ENCODE results near the gene PKN1.
A peak's percentile ranks its signal among the peaks of the same experiment; 100 is the strongest.

Gene PKN1

DNA sequence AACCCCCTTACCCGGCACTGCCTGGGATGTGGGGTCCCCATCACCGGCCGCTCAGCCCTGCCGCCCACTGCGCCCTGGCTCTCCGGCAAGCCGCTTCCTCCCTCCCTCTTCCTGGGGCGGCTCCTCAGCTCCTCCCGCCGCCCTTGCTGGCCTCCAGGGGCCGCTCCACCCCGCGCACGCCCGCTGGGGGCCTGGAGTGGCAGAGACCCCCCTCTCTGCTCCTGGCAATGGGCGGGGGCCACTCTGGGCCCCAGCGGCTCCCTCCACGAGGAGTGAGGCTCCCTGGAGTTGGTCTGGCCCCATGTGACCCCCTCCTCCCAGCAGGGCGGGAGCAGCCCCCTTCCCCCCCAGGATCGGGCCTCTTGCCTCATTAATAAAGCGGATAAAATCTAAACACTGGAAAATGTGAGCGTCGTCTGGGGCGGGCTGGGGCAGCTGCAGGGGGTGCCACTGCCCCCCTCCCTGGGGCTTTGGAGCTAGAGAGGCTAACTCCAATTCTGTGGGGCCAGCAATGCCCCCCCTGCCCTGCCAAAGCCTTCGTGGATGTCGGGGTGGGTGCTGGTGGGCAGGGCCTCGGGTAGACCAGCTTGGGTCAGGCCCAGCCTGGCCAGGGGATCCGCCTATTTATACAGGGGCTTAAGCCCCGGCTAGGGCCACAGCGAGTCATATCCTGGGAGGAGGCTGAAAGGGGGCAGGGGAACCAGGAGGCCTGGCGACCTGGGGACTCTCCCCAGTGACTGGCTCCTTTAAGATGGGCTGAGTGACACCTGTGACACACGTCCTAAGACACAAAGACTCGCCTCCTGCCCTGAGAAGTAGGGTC, 42.4 kb downstream of the PKN1 start, which contains the start of gene PTGER1:
Gene PTGER1 (minus strand): TSS at position 104 of the 823 bp plus-strand sequence. CDS start 1,034 bp downstream, outside the sequence.
- peak within 1 kb of the TSS; percentile 24 for H3K4me3 ChIP-seq (ENCODE audit: low read length)
- DNase-seq (ENCODE audit: low read depth): no peak
- TF ChIP-seq, protein P1, sequence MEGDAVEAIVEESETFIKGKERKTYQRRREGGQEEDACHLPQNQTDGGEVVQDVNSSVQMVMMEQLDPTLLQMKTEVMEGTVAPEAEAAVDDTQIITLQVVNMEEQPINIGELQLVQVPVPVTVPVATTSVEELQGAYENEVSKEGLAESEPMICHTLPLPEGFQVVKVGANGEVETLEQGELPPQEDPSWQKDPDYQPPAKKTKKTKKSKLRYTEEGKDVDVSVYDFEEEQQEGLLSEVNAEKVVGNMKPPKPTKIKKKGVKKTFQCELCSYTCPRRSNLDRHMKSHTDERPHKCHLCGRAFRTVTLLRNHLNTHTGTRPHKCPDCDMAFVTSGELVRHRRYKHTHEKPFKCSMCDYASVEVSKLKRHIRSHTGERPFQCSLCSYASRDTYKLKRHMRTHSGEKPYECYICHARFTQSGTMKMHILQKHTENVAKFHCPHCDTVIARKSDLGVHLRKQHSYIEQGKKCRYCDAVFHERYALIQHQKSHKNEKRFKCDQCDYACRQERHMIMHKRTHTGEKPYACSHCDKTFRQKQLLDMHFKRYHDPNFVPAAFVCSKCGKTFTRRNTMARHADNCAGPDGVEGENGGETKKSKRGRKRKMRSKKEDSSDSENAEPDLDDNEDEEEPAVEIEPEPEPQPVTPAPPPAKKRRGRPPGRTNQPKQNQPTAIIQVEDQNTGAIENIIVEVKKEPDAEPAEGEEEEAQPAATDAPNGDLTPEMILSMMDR (conservative IDR thresholded peaks at IDR 0.05; ENCODE audit: low read depth, low read length): peak; percentile 56

DNA sequence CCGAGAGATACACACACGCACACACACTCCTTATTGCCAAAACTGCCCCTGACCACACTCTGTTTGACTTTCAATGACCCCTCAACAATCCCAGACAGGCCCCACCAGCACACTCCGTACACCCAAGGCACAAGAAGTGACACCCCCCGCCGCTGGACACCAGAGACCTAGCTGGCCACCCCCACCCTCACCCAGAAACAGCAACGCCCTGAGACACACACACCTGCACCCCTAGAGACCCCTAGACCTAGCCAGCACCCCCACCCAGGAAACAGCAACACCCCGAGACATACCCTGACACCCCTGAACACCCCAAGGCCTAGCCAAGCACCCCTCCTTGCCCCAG, 43.2 kb downstream of the PKN1 start:
- H3K4me3 ChIP-seq (ENCODE audit: low read length): no peak overlapping the region
- DNase-seq (ENCODE audit: low read depth): no peak
- TF ChIP-seq, protein P1 (conservative IDR thresholded peaks at IDR 0.05; ENCODE audit: low read depth, low read length): no peak

DNA sequence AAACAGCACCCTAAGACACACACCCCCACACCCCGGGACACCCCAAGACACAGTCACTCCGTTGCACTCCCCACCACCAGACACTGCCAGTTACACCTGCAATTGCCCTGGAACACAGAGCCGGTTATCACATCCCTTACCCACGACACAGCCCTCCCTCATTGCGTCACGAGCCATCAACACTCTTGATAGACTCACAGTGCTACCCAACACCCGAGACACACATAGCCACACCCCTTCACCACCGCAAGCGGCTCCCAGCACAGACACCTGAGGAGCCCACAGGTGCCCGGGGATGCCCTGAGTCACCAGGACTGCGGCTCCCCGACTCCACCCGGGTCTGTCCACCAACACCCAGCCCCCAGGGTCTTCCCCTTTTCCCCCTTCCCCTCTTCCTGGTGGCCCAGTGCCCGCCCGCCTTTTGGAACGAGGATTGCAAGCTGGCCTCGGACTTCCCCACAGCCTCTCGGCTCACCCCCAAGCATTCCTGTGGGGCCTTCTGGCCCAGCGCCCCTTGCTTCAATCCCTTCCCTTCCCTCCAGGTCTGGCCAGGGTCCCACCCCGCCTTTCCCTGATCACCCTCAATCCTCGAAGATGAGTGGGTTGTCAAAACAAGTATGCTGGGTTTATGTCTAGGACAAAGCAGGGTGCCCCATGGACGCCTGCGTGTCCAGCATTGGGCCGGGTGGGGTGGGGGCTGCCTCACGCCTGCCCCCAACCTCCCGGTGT, 43.7 kb downstream of the PKN1 start:
- TF ChIP-seq, protein P1 (conservative IDR thresholded peaks at IDR 0.05; ENCODE audit: low read depth, low read length): no peak
- no peak for DNase-seq (ENCODE audit: low read depth)
- H3K4me3 ChIP-seq (ENCODE audit: low read length): no peak overlapping the region

DNA sequence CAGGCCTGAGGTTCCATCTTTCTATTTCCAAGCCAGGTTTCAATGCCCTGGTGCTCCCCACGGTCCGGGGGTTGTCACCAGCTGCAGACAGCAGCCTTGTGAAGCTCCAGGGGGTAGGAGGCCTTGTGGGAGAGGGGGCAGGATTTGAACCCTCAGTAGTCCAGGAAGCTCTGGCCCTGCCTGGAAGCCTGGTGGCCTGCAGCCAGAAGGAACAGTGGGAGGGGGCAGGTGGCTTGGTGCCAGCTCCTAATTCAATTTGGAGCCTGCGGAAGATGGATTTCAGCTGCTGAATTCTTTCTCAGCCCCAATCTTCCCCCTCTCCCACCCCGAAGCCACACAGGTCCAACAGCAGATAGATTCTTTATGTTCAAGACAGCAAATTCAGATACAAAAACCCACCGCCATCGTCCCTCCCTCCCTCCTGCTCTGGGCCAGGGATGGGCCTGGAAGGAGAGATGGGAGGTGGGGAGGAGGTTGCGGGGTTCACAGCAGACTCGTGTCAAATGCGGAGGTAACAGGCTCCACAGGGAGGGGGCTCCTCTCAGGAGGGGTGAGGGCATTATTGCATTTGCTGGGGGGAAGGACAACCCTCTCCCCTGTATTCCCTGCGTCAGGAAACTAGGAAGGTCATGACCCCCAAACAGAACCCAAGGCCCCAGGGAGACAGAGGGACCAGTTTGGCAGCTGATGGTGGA, 44.5 kb downstream of the PKN1 start:
- no peak overlapping the region for H3K4me3 ChIP-seq (ENCODE audit: low read length)
- no peak for DNase-seq (ENCODE audit: low read depth)
- TF ChIP-seq, protein P1 (conservative IDR thresholded peaks at IDR 0.05; ENCODE audit: low read depth, low read length): no peak

DNA sequence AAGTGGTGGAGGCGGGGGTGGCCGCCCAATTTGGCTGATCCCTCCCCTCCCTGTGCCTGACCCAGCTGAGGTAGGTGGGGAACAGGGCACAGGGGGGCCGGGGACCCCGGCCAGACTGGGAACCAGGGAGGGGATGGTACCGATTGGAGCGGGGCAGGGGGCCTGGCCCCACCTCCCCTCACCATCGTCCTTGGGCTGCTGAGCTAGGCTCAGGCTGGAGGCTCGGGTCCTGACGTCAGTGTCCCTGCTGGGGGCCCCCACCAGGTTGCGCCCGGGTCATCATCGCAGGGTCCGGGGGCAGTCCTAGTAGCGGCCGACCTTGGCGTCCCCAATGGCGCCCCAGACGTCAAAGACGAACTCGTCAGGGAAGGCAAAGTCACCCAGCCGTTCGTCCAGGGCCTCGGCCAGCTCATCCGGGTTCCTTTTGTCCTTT, 45.0 kb downstream of the PKN1 start:
- TF ChIP-seq, protein P1 (conservative IDR thresholded peaks at IDR 0.05; ENCODE audit: low read depth, low read length): no peak
- H3K4me3 ChIP-seq (ENCODE audit: low read length): no peak overlapping the region
- DNase-seq (ENCODE audit: low read depth): no peak

DNA sequence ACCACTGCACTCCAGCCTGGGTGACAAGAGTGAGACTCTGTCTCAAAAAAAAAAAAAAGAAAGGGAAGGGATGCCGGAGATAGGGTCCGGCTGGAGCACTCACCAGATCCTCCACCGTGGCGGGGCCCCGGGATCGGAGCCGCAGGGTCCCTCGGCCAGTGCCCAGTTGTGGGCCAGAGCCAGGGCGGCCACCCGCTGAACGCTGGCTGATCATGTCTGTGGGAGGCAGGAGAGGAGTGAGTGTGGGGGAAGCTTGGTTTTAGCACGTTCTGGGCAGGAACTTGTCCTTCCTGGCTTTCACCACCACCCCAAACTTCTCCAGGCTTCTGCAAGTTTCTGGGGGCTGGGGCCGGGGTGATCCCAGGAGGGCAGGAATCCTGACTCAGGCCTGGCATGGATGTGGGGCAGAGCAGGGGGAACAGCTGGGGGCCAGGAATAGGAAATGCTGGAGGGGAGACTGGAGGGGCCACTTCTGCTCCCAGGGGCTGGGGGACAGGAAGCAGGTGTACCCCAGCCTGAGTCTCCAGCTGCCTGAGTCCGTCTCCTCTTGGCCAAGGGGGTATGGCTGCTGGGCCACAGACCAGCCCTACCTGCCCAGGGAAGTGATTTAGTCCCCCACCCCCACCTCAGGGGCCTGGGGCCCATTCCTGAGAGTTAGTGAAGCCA, 46.3 kb downstream of the PKN1 start:
- H3K4me3 ChIP-seq (ENCODE audit: low read length): no peak overlapping the region
- TF ChIP-seq, protein P1 (conservative IDR thresholded peaks at IDR 0.05; ENCODE audit: low read depth, low read length): no peak

More for the DNA sequence above, 46.3 kb downstream of the PKN1 start:
- DNase-seq (ENCODE audit: low read depth): no peak
